GM12878 (cell line): ENCODE measurements around the gene THRB. TPM values are rescaled to one million over a fixed set of nuclear protein-coding genes. Genes with fewer than 3 reads are reported as not detected.

ENCODE experiments used
- ATAC-seq: fragments of 200-7000 bp; cut with Tn5 transposase; 3 replicates; pipeline ENCODE4 v1.9.1; 2020; ENCODE audit warnings: mild to moderate bottlenecking, moderate library complexity
- BruUV-seq: library from RNA; stranded (reverse); fragments of 400-500 nt; replicated peaks from 2 replicates; lab custom pipeline; 2021; lab: Mats Ljungman, UMichigan
- CTCF ChIA-PET: fragments of 300-600 bp; sonication (Branson Sonifier 250); formaldehyde crosslinking; extraction: SDS; loops from one replicate; lab custom pipeline; 2021; ENCODE audit warnings: inconsistent platforms; lab: Yijun Ruan, JAX
- POLR2A ChIA-PET: fragments of 350-600 bp; formaldehyde crosslinking; extraction: SDS; loops from one replicate; lab custom pipeline; 2021; ENCODE audit warnings: inconsistent platforms; lab: Charles Lee
- RAD21 ChIA-PET: fragments of 300-600 bp; sonication (Branson Sonifier 250); formaldehyde crosslinking; loops from one replicate; lab custom pipeline; 2023; ENCODE audit warnings: antibody characterized with exemption; ENCODE audit not compliant: unreplicated experiment; lab: Charles Lee
- SMC1A ChIA-PET: fragments of 300-600 bp; sonication (Branson Sonifier 250); formaldehyde crosslinking; loops from one replicate; lab custom pipeline; 2023; ENCODE audit not compliant: unreplicated experiment, uncharacterized antibody; lab: Charles Lee
- DNase-seq: peaks from one replicate; pipeline ENCODE4 v3.0.0-alpha.2; 2011; ENCODE audit warnings: low read depth, low spot score
- FAIRE-seq: peaks from 3 replicates; lab custom pipeline; 2011; peaks lifted over from hg19 to GRCh38; lab: Jason Lieb, UNC
- H2AFZ ChIP-seq: 2 replicates; pipeline ENCODE4 v1.6.0; 2011; ENCODE audit warnings: low read depth, low read length, control low read depth; ENCODE audit not compliant: control insufficient read depth
- H3K27ac ChIP-seq: 2 replicates; pipeline ENCODE4 v1.5.1; 2011; ENCODE audit warnings: control low read depth; ENCODE audit not compliant: control insufficient read depth, insufficient read depth
- H3K27me3 ChIP-seq, 2 experiments: replicated peaks in 1 of 2; 2 replicates each; pipeline versions ENCODE4 v1.6.0 to v1.6.1; 2011; ENCODE audit warnings: low read length in 1 of 2; ENCODE audit not compliant: control insufficient read depth in 2 of 2, insufficient read depth in 2 of 2
- H3K36me3 ChIP-seq, 2 experiments: 2 replicates each; pipeline ENCODE4 v1.5.1; 2011; ENCODE audit warnings: low read length in 1 of 2; ENCODE audit not compliant: control insufficient read depth in 2 of 2, insufficient read depth in 2 of 2
- H3K4me1 ChIP-seq: 2 replicates; pipeline ENCODE4 v1.6.1; 2011; ENCODE audit warnings: mild to moderate bottlenecking, low read length, moderate library complexity, mixed read lengths; ENCODE audit not compliant: control insufficient read depth, insufficient read depth
- H3K4me2 ChIP-seq: 2 replicates; pipeline ENCODE4 v1.6.0; 2011; ENCODE audit warnings: control low read depth; ENCODE audit not compliant: control insufficient read depth, insufficient read depth
- H3K4me3 ChIP-seq: fragments of 200-600 bp; sonication (generic); 2 replicates; pipeline ENCODE4 v1.5.1; 2016
- H3K79me2 ChIP-seq: 2 replicates; pipeline ENCODE4 v1.6.0; 2011; ENCODE audit warnings: low read length; ENCODE audit not compliant: control insufficient read depth, insufficient read depth
- H3K9ac ChIP-seq: 2 replicates; pipeline ENCODE4 v1.8.0; 2011; ENCODE audit warnings: low read length, control low read depth, mixed read lengths; ENCODE audit not compliant: control insufficient read depth, insufficient read depth
- H3K9me3 ChIP-seq: replicated peaks from 3 replicates; pipeline ENCODE4 v1.5.1; 2011; ENCODE audit warnings: mild to moderate bottlenecking, low read length; ENCODE audit not compliant: control insufficient read depth, insufficient read depth
- H4K20me1 ChIP-seq: 2 replicates; pipeline ENCODE4 v1.6.0; 2011; ENCODE audit not compliant: control insufficient read depth, insufficient read depth
- KAT2A ChIP-seq: conservative IDR thresholded peaks from 2 replicates; pipeline ENCODE4 v1.6.1; 2011; ENCODE audit warnings: low read depth, low read length; ENCODE audit not compliant: control insufficient read depth
- POLR2AphosphoS5 ChIP-seq: IDR thresholded peaks from 2 replicates; pipeline ENCODE4 v1.6.1; 2011; ENCODE audit warnings: mild to moderate bottlenecking, low read length, inconsistent platforms
- RAD51 ChIP-seq: fragments of 450-650 bp; IDR thresholded peaks from 2 replicates; pipeline ENCODE4 v1.6.1; 2016; ENCODE audit warnings: moderate library complexity, mild to moderate bottlenecking, inconsistent platforms
- RB1 ChIP-seq: fragments of 450-650 bp; formaldehyde crosslinking; IDR thresholded peaks from 2 replicates; pipeline ENCODE4 v1.6.1; 2017; ENCODE audit warnings: mild to moderate bottlenecking, borderline replicate concordance
- SUPT20H ChIP-seq: IDR thresholded peaks from 2 replicates; pipeline ENCODE4 v1.6.1; 2011; ENCODE audit warnings: low read depth, mild to moderate bottlenecking, low read length, moderate library complexity, borderline replicate concordance; ENCODE audit not compliant: control insufficient read depth
- TARDBP ChIP-seq: IDR thresholded peaks from 2 replicates; pipeline ENCODE4 v1.6.1; 2016; ENCODE audit warnings: borderline replicate concordance
- ZNF622 ChIP-seq: fragments of 450-650 bp; IDR thresholded peaks from 2 replicates; pipeline ENCODE4 v1.6.1; 2017; ENCODE audit warnings: mild to moderate bottlenecking, inconsistent platforms
- WGBS: methylation state at CpG from one replicate; pipeline ENCODE4 v1.1.6; 2016; ENCODE audit warnings: low lambda C conversion rate; ENCODE audit not compliant: insufficient replicate concordance, insufficient coverage; ENCODE audit errors: missing lambda C conversion rate; 5-methylcytosine and 5-hydroxymethylcytosine counted together
- in situ Hi-C: fragments of 300-500 bp; cut with MboI; formaldehyde crosslinking; loops from 9 replicates; pipeline ENCODE4 v1.14.3; 2018; ENCODE audit warnings: mixed read lengths
- intact Hi-C: fragments of 100-400 bp; cut with micrococcal nuclease; formaldehyde crosslinking; loops from one replicate; pipeline ENCODE4 v1.14.2; 2022; ENCODE audit not compliant: unreplicated experiment
- polyA plus RNA-seq, 11 experiments: library from polyadenylated mRNA; depleted of rRNA in 4 of 11; unstranded in 6 of 11; stranded (reverse) in 5 of 11; fragments of >200 nt; fragmentation: Nextera tagmentation in 4 of 11; fragmentation: Illumina TruSeq in 1 of 11; extraction: Ambion mirVana in 4 of 11; extraction: Trizol in 1 of 11; gene quantifications; 1 replicate in 1 of 11; 2 replicates in 10 of 11; pipeline versions ENCODE4 v1.2.1 to v1.2.3, GENCODE V29; 2011 to 2016; ENCODE audit warnings: inconsistent platforms in 2 of 11, missing spikeins in 2 of 11, low read depth in 1 of 11
- total RNA-seq, 4 experiments: library from RNA; depleted of rRNA in 3 of 4; stranded (reverse); fragments of >200 nt in 3 of 4; fragmentation: Illumina TruSeq in 1 of 4; extraction: Trizol in 1 of 4; gene quantifications; 2 replicates each; pipeline versions ENCODE4 v1.2.1 to v1.2.3, GENCODE V29; 2013 to 2021
- TF ChIP-seq, protein P1 (sequence below): fragments of 450-650 bp; IDR thresholded peaks from 2 replicates; pipeline ENCODE4 v1.6.1; 2018; ENCODE audit warnings: borderline replicate concordance, mild to moderate bottlenecking; ENCODE audit not compliant: partially characterized antibody
- TF ChIP-seq, protein P2 (sequence below): IDR thresholded peaks from 2 replicates; pipeline ENCODE4 v1.6.1; 2011; ENCODE audit warnings: borderline replicate concordance, low read depth, mild to moderate bottlenecking, moderate library complexity, low read length; ENCODE audit not compliant: insufficient read depth, poor library complexity, severe bottlenecking
- TF ChIP-seq, protein P3 (sequence below): IDR thresholded peaks from 2 replicates; pipeline ENCODE4 v1.6.1; 2012; ENCODE audit warnings: low read length, inconsistent platforms
- TF ChIP-seq, protein P4 (sequence below): IDR thresholded peaks from 2 replicates; pipeline ENCODE4 v1.6.1; 2011; ENCODE audit warnings: low read depth, mild to moderate bottlenecking, low read length, moderate library complexity, borderline replicate concordance; ENCODE audit errors: extremely low read depth
- TF ChIP-seq, protein P5 (sequence below): fragments of 150-350 bp; IDR thresholded peaks from 2 replicates; pipeline ENCODE4 v1.6.1; 2014; ENCODE audit warnings: mild to moderate bottlenecking, low read depth, low read length

Gene THRB
- total and polyA plus RNA-seq, 10 of the 15 experiments (the other 5 are each of a cell fraction or from before 2014, with no cell fraction given) = 0.05 TPM; not detected in 9

DNA sequence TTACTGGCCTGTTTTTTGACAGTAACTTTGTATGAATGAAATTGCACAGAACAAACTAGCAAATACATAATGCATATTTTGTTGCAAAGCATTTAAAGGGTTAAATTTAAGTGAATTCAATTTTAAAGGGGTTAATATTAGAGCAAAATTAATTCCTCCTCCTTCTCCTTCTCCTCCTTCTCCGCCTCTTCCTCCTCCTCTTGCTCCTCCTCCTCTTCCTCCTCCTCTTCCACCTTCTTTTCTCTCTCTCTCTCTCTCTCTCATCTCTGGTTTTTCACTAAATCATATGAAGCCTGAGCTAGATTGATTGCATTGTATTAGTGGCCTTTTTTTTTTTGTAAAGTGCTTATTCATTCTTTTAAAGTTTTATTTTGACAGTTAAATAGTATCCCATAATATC is 154.5 kb downstream of the THRB start:
- no peaks in the 10 kb centered on the region; a peak in 2 of 4 replicates for H3K27me3 ChIP-seq
- H3K4me1 ChIP-seq = no peaks in the 10 kb centered on the region
- ChIA-PET POLR2A (no interaction called here), RAD21 (no interaction called here), CTCF (no interaction called here), SMC1A (no interaction called here)
- no peaks in the 10 kb centered on the region for H3K9me3 ChIP-seq
- no TSS peak for BruUV-seq
- no peaks in the 10 kb centered on the region for H4K20me1 ChIP-seq
- H3K79me2 ChIP-seq = no peaks in the 10 kb centered on the region
- H3K9ac ChIP-seq = no peak overlapping the region
- no peak for ATAC-seq
- DNase-seq = no peak
- no peak for FAIRE-seq
- intact Hi-C loops = no loop called here
- in situ Hi-C loops = no loop called here
- no peak for TF ChIP-seq POLR2AphosphoS5
- TF ChIP-seq TARDBP = no peak
- TF ChIP-seq, protein P1, sequence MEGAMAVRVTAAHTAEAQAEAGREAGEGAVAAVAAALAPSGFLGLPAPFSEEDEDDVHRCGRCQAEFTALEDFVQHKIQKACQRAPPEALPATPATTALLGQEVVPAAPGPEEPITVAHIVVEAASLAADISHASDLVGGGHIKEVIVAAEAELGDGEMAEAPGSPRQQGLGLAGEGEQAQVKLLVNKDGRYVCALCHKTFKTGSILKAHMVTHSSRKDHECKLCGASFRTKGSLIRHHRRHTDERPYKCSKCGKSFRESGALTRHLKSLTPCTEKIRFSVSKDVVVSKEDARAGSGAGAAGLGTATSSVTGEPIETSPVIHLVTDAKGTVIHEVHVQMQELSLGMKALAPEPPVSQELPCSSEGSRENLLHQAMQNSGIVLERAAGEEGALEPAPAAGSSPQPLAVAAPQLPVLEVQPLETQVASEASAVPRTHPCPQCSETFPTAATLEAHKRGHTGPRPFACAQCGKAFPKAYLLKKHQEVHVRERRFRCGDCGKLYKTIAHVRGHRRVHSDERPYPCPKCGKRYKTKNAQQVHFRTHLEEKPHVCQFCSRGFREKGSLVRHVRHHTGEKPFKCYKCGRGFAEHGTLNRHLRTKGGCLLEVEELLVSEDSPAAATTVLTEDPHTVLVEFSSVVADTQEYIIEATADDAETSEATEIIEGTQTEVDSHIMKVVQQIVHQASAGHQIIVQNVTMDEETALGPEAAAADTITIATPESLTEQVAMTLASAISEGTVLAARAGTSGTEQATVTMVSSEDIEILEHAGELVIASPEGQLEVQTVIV = no peak
- TF ChIP-seq RAD51 = no peak
- TF ChIP-seq SUPT20H = no peak
- TF ChIP-seq, protein P2, sequence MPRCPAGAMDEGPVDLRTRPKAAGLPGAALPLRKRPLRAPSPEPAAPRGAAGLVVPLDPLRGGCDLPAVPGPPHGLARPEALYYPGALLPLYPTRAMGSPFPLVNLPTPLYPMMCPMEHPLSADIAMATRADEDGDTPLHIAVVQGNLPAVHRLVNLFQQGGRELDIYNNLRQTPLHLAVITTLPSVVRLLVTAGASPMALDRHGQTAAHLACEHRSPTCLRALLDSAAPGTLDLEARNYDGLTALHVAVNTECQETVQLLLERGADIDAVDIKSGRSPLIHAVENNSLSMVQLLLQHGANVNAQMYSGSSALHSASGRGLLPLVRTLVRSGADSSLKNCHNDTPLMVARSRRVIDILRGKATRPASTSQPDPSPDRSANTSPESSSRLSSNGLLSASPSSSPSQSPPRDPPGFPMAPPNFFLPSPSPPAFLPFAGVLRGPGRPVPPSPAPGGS = no peak
- TF ChIP-seq, protein P3, sequence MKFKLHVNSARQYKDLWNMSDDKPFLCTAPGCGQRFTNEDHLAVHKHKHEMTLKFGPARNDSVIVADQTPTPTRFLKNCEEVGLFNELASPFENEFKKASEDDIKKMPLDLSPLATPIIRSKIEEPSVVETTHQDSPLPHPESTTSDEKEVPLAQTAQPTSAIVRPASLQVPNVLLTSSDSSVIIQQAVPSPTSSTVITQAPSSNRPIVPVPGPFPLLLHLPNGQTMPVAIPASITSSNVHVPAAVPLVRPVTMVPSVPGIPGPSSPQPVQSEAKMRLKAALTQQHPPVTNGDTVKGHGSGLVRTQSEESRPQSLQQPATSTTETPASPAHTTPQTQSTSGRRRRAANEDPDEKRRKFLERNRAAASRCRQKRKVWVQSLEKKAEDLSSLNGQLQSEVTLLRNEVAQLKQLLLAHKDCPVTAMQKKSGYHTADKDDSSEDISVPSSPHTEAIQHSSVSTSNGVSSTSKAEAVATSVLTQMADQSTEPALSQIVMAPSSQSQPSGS = no peak
- no peak for TF ChIP-seq ZNF622
- TF ChIP-seq, protein P4, sequence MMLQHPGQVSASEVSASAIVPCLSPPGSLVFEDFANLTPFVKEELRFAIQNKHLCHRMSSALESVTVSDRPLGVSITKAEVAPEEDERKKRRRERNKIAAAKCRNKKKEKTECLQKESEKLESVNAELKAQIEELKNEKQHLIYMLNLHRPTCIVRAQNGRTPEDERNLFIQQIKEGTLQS = no peak
- no peak for TF ChIP-seq RB1
- no peak for TF ChIP-seq KAT2A
- TF ChIP-seq, protein P5, sequence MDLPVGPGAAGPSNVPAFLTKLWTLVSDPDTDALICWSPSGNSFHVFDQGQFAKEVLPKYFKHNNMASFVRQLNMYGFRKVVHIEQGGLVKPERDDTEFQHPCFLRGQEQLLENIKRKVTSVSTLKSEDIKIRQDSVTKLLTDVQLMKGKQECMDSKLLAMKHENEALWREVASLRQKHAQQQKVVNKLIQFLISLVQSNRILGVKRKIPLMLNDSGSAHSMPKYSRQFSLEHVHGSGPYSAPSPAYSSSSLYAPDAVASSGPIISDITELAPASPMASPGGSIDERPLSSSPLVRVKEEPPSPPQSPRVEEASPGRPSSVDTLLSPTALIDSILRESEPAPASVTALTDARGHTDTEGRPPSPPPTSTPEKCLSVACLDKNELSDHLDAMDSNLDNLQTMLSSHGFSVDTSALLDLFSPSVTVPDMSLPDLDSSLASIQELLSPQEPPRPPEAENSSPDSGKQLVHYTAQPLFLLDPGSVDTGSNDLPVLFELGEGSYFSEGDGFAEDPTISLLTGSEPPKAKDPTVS = no peak
- no peak overlapping the region for H3K4me3 ChIP-seq
- H2AFZ ChIP-seq = no peak overlapping the region
- WGBS = 0% methylated on average over 1 of the region's 1 CpG
- no peak overlapping the region for H3K4me2 ChIP-seq
- no peak overlapping the region for H3K27ac ChIP-seq
- H3K36me3 ChIP-seq = no peaks in the 10 kb centered on the region
